NCI-H1694 treated with DMSO at 0.1 percent for 48 hours (cell line): ENCODE measurements around the gene LDB2.

Experiments used
- DNase-seq: peaks from one replicate; lab custom pipeline; 2025; lab: John Stamatoyannopoulos, UW

The LDB2 gene

DNA sequence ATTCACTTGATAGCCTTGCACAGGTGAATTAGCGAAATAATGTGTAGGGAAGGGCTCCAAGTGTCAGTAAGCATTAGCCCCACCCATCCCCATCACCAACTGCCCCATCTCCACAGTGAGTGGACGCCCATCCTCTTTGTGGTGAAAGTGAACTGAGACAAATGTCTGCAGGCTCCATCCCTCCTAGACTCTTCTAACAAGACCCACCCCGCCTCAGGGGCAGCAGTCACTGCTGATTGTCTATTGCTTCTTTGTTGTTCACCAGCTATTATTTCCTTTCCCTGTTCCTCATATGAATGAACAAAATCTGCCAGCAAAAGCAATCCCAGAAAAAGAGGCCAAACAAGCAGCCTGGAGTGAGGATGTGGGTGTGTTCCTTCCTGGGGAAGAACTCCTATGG, 96.4 kb downstream of the LDB2 start:
- no peak for DNase-seq

DNA sequence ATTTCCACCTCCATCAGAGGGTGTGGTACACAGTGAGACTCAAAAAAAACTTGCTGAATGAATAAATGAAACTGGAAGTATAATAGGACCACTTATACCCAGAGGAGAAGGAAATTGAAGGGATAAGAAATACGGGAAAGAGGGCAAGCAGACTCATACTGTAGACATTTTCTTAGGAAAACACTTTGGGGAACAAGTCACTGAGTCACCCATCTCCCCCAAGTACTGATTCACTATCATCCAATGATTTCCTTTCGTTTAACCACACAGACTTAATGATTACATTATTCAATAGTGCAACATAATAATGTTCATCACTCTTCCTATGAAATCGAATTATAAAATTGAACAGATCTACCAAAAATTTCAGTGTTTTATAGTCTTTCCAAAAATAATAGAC, 97.1 kb downstream of the LDB2 start:
- DNase-seq: no peak

DNA sequence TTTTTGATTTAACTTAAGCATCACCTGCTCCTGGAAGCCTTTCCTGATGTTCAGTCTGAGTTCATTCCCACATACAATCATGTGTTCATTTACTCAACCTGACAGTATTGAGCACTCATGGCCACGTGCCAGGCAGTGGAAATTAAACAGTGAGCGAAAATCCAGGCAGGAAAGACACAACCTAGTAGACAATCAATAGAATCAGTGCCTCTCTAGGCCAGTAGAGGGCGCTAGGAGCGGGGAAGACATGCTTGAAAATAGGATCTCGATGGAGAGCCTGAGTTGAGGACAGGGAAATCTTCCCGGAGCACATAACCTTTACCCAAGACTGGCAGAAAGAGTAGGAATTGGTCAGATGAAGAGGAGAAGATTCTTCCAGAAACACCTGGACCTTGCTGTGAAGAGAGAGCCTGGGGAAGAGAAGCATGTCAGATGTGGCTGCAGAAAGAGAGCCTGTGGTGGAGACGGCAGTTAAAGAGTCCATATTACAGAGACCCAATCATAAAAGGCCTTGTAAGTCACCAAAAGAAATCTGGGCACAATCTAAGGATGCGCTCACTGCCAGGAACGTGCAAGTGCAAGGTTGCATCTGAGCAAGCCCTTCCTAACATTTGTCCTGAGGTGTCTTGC, 103.5 kb downstream of the LDB2 start:
- DNase-seq: no peak

DNA sequence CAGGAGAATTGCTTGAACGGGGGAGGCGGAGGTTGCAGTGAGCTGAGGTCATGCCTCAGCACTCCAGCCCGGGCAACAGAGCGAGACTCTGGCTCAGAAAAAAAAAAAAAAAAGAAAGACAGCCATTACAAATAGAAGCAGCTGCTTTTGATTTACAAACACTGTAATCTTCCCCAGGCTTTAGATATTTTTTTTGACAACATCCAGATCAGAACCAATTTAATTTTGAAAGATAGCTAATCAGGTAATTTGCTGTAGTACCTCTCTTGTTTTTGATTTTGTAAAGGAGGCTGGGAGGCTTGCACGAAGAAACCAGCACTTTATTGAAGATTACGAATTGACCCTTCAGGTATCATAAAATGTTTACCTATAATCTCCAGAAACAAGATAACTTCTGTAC, 107.0 kb downstream of the LDB2 start:
- DNase-seq: no peak

DNA sequence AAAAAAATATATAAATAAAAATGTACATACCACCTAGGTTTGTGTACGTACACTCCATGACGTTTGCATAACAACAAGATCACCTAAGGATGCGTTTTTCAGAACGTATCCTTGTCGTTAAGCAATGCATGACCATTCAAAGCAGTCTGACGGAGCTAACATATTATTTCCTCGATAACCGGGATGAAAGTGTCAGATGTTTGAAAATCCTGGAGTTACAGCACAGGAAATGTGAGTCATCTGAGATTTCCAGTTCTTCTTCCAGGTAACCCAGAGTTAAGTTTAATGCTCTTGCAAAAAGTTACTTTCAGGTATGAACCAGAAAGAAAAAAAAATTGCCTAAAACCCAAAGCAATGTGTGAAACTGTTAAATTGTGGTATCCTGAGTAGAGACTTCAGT, 107.9 kb downstream of the LDB2 start:
- DNase-seq: no peak

DNA sequence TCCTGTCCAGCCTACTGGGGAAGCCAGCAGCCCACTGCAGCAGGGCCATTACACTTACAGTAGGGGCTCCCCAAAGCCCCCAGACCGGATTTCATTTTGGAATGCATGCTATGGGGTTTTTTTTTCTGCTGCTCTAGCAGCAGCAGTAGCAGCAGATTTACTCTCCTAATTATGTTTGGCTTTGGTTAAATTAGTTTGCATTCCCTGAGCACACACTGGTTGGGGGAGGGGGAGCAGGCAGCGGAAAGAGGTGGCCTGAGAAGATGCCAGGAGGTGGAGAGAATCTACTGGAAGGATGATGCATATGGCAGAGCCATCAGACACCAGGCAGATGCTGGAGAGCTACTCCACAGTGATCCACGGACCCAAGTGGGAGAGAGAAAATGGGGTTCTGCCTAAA, 109.6 kb downstream of the LDB2 start:
- DNase-seq: no peak

DNA sequence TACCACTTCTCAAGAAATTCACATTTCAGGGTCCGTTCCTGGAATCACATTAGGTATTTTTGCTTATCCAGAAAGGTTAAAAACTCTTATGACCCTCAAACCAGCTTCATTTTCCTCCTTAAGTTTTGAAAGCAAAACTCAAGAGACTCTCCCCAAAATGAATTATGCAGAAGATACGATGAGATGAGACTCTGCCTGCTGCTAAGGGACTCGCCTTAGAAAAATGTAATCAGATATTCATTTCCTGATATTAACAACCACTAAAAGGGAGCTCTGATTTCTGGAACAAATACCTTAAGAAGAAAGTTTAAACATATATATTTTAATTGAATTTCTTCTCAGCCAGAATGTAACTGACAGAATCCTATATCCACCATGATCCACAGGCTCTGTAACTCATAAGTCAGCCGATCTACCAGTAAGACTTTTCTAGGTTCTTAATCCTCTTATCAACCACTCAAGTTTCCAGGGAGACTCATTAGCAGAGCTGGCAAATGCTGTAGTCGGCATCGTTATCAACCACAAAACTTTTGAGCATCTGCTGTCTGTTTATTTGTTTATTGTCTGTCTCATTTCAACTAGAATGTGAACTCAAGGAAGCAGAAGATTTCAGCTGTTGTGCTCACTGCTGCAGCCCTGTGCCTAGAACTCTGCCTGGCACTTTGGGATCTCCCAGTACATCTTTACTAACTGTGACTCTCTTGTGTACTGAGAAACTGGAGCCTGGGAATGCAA, 112.5 kb downstream of the LDB2 start:
- no peak for DNase-seq

DNA sequence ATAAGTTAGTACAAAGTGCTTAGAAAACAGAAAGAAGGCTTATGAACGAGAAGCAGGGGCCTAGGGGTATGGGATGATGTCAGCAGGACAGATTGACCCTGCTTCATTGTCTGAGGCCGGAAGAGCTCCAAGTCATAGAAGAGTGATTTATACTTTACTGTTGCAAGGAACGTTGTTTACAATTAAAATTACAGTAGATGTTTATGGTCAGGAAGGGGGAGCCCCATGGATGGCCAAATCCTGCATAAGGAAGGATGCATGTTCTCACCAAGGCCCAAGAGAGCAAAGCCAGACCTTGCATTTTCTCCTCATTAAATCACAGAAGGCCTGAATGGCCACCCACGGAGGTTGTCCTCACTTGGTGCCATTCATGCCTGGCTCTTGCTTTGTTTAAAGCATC, 115.3 kb downstream of the LDB2 start:
- DNase-seq: no peak

DNA sequence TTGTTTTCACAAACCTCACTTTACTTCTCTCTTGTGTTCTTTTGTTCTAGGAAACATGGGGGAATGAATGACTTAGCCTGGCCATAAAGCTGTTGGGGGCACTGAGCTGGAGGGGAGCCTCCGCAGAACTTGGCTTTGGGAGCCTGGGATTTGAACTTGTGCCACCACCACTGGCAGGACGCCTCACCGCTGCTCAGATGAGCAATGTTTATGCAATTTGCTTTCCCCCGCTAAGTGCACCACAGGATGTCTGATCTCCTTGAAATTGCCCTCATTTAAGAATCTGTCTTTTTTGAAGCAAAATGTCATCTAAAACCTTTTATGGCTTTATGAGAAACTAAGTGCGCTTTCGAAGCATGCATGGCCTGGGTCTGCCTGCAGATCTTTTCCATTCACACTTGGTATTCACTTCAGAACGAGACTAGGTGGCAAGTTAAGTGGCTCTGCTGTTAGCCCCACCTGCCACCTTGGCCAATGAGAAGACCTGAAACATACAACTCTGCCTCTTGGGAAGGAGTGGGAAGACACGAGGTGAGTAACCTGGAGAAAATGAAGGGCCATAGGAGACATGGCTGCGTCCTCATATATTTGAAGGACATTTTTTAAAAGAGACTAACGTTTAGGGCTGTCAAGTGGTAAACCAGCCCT, 119.3 kb downstream of the LDB2 start:
- DNase-seq: no peak

DNA sequence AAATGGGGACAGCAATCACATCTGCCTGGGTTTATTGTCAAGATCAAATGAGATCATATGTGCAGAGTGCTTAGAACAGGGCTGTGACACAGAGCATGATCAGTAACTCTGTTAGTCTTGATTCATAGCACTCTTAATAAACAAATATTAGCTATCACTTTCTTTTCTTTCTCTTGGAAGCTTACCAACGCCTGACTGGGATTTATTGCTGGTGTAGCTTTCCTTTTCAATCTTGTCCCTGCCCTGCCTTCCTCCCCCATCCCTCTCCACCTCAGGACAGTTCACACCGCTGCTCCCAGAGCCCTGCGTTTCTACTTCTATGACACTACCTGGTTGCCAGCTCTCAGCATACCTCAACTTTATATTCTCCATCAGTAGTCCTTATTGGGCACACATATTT, 120.7 kb downstream of the LDB2 start:
- no peak for DNase-seq

DNA sequence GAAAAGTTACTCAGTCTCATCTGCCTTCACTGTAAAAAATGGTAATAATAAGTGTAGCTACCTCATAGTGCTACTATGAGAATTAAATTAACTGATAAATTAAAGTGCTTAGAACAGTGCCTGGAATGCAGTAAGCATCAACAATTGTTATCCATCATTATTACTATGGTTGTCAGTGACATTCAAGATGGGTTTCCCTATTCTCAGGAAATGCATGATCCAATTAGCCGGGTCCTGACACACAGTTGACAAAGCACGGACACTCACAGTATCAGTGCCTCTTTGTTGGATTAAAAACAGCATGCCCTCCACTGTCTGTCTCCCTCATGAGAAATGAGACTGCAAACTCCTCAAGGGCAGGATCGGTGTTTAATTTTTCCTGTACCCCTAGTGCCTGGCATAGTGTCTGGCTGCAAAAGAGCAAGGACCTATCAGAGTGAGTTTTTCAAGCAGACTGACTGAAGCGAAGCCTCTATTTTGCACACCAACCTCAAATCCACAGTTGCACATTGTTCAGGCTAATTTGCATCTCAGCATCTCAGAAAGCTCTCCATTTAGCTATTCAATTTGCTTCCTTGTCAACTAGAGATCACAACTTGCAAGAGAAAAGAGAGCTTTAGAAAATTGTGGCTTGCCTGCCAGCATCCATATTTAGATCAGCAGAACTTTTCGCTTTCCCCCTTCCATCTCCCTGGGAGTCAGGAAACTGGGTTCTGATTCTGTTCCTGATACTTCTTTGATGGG, 122.9 kb downstream of the LDB2 start:
- DNase-seq: no peak

DNA sequence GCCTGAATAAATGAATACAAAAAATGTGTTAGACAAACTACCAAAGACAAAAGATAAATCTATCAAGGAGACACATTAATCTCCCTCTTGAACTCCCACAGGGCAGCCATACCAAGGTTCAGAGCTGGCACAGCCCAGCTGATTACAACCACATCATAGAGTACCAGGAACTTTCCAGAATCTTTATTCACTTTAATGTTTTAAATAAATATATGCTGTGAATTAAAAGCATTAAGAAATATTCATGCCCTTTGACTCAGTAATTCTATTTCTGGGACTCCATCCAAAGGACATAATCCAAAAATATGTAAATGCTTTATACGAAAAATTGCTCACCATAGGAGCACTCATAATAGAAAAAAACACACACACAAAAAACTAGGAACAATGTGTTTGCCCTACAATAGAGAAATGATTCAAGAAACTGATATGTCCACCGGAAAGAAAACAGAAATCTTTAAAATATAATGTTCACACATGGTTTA, 126.0 kb downstream of the LDB2 start:
- DNase-seq: no peak

DNA sequence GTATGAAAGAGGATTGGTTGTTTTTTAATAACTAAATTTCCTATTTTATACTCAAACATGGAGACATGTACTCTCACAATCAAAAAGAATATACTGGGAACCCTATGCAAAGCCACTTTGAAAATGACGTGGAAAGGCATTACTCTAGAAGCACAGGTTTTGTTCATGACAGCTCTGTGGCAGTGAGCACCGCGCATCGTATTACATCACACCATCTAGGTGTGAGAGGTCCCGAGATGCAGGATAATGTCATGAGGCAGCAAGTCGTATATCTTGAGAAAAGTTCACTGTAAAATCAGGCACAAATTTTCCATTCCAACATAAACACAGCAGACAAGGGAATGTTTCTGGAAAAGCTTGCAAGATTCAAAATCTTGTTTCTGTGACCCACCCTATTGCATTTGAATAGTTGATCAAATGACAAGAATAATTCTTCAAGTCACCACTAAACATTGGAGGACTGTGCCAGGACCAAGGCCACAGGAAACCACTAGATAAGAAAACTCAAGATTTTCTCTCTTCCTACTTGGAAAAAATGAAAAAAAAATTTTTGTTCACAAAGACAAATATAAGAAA, 127.6 kb downstream of the LDB2 start:
- no peak for DNase-seq

DNA sequence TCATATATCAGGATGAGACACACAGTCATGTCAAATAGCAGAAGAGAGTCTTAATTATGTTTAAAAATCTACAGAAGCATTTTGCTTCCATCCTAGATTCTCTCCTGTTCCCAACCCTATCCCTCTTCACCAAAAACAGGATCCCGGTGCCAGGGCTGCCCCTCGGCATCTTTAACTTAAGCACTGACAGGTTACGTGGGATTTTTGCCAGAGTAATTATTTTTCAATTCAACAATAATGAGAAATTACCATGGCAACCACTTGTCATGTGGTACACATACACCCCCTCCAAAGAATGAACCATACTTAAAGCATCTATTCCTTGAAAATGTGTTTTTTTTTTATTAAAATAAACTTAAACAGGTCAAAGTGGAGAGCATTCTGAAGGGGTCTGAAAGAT, 130.6 kb downstream of the LDB2 start:
- DNase-seq: no peak

DNA sequence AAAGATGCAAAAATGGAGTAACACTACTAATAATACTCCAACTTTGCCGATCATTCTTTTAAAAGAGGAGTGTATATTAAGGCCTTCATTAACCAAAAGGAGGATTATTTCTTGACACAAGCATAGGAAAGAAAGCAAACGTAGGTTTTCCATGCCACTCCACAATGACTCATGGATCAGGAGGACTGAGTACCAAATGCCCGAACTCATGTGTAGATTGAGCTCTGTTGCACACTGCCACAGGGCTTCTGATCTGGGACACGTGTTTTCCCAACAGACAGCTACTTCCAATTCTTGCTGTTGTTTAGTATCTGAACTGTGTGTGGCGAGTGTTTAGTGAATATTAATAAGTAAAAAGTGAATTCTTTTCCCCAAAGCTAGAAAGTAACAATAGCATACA, 131.2 kb downstream of the LDB2 start:
- no peak for DNase-seq

DNA sequence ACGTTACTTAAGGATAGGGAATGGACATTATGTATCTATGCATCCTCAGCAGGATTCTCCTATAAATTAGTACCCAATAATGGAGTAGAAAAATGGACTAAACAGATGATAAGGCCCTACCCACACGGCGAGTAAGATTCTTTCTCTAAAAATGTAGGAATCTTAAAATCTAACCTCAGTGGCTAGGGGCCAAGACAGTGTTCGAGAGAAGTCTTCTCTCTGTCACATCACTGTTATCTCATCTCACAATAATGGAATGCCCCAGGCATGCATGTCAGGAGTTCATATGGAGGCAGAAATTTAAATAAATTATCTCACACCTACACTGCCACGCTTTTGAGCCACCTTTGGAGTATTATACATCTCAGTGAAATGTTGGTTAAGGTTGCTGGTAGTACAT, 132.9 kb downstream of the LDB2 start:
- no peak for DNase-seq

DNA sequence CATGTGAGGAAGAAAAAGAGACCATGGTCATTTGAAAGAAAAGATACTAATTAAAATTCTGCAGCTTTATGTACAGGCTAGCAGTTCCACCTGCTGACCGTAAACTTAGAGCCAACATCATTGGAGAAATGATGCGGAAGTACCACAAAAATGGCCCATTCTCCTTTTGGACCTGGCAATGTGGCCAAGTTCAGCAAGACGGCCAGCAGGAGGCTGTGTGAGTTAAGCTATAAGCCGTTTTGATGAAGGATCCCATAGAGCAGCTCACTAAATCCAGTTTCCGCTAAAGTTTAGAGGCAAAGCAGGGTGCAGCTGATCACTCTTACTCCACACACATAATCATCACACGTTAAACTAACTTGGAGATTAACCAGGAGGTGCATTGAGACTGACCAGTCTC, 133.8 kb downstream of the LDB2 start:
- DNase-seq: no peak

DNA sequence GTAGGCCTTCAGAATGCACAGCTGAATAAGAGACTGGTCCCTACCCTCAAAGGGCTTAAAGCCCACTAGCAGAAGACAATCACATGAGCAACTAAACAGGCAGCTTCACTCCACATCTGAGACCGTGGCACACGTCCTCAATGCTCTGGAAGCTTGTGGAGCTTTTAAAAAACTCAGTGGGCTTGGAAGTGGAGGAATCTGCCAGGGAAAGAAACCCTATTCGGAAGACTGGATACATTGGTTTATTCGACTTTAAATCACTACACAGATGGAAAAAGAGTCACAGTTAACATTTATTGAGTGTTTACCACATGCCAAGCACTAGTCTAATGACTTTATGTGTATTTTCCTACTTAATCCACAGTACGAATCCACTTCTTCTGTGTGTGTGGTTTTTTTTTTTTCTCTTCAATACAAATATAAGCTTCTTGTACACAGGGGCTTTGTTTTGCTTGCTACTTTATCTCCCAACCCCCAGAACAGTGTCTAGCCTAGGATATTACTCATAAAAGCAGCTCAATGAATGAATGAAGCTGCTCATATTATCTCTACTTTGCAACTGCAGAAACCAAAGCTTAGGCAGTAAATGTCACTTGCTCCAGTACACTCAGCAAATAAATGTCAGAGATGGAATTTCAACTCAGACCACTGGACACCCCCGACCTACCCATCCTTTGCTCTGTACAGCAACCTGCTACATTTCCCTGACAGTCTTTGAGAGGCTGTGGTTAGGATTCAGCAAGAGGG, 137.7 kb downstream of the LDB2 start:
- no peak for DNase-seq

DNA sequence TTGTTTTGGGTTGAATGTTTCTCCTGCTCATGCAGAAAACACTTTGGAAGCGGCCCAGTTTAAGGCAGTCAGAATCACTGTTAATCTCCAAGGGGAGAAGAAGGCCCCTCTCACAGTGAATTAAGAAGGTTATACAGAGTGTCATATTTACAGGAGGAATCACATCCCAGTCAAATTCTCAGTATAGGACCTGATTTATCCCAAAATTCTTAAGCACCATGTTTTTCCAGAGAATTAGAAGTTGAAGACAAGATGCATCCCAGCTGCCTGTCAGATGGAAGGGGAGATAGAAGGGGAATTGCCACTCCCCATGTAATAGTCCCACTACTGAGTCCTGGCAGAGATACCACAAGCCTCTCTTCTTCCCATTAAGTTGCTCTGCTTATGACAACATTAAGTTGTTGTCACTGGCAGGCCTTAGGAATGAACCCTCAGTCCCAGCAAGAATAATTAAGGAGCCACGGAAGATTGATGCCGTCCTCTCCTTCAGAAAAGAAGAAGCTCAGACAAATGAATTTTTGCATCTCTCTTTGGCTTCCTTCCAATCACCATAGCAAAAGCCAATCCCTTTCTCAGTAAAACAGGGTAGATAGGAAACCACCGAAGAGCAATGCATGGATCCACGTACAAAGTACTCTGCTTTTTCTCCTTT, 138.4 kb downstream of the LDB2 start:
- no peak for DNase-seq

DNA sequence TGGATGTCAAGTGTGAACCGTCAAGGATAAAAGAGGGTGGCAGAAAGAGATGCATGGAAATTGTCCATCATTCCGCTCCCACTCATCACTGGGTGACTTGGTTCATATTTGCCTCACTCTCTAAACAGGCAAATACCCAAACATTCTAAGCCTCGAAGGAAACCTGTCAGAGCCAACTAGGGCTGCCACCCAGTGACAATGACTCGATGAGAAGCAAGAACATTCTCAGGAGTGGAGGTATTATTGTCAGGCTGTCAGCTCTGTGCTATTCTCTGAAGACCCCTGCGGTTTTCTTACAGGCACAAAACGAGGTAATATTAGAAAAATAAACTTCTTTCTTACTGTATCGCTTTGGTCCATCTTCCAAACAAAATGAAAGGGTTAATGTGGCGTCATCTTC, 139.6 kb downstream of the LDB2 start:
- DNase-seq: no peak

DNA sequence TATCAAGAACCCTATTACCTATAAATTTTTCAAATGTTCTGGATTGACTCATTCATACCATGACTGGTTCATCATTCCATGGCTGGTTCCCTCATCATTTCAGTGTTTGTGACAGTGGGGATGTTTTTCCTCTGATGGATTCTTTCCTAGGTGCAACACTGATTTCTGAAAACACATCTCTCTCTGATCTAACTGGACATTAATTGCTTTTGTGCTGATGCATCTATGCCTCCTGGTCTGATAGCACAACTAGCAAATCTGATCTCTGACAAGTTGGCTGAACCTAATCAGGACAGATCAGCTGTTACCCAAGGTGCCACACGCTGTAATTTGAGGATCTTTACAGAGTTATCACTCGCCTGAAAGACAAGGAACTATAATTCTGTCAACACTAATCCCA, 140.2 kb downstream of the LDB2 start:
- no peak for DNase-seq
